GM12878 (cell line): ENCODE measurements around the gene POLA1. TPM values are rescaled to one million over a fixed set of nuclear protein-coding genes. Genes with fewer than 3 reads are reported as not detected.

Experiments
- ATAC-seq: fragments of 200-7000 bp; cut with Tn5 transposase; 3 replicates; pipeline ENCODE4 v1.9.1; 2020; ENCODE audit warnings: mild to moderate bottlenecking, moderate library complexity
- BruUV-seq: library from RNA; stranded (reverse); fragments of 400-500 nt; replicated peaks from 2 replicates; lab custom pipeline; 2021; lab: Mats Ljungman, UMichigan
- CTCF ChIA-PET: fragments of 300-600 bp; sonication (Branson Sonifier 250); formaldehyde crosslinking; extraction: SDS; loops from one replicate; lab custom pipeline; 2021; ENCODE audit warnings: inconsistent platforms; lab: Yijun Ruan, JAX
- POLR2A ChIA-PET: fragments of 350-600 bp; formaldehyde crosslinking; extraction: SDS; loops from one replicate; lab custom pipeline; 2021; ENCODE audit warnings: inconsistent platforms; lab: Charles Lee
- RAD21 ChIA-PET: fragments of 300-600 bp; sonication (Branson Sonifier 250); formaldehyde crosslinking; loops from one replicate; lab custom pipeline; 2023; ENCODE audit warnings: antibody characterized with exemption; ENCODE audit not compliant: unreplicated experiment; lab: Charles Lee
- SMC1A ChIA-PET: fragments of 300-600 bp; sonication (Branson Sonifier 250); formaldehyde crosslinking; loops from one replicate; lab custom pipeline; 2023; ENCODE audit not compliant: unreplicated experiment, uncharacterized antibody; lab: Charles Lee
- DNase-seq: peaks from one replicate; pipeline ENCODE4 v3.0.0-alpha.2; 2011; ENCODE audit warnings: low read depth, low spot score
- FAIRE-seq: peaks from 3 replicates; lab custom pipeline; 2011; peaks lifted over from hg19 to GRCh38; lab: Jason Lieb, UNC
- H2AFZ ChIP-seq: 2 replicates; pipeline ENCODE4 v1.6.0; 2011; ENCODE audit warnings: low read depth, low read length, control low read depth; ENCODE audit not compliant: control insufficient read depth
- H3K27ac ChIP-seq: 2 replicates; pipeline ENCODE4 v1.5.1; 2011; ENCODE audit warnings: control low read depth; ENCODE audit not compliant: control insufficient read depth, insufficient read depth
- H3K27me3 ChIP-seq, 2 experiments: replicated peaks in 1 of 2; 2 replicates each; pipeline versions ENCODE4 v1.6.0 to v1.6.1; 2011; ENCODE audit warnings: low read length in 1 of 2; ENCODE audit not compliant: control insufficient read depth in 2 of 2, insufficient read depth in 2 of 2
- H3K36me3 ChIP-seq, 2 experiments: 2 replicates each; pipeline ENCODE4 v1.5.1; 2011; ENCODE audit warnings: low read length in 1 of 2; ENCODE audit not compliant: control insufficient read depth in 2 of 2, insufficient read depth in 2 of 2
- H3K4me1 ChIP-seq: 2 replicates; pipeline ENCODE4 v1.6.1; 2011; ENCODE audit warnings: mild to moderate bottlenecking, low read length, moderate library complexity, mixed read lengths; ENCODE audit not compliant: control insufficient read depth, insufficient read depth
- H3K4me2 ChIP-seq: 2 replicates; pipeline ENCODE4 v1.6.0; 2011; ENCODE audit warnings: control low read depth; ENCODE audit not compliant: control insufficient read depth, insufficient read depth
- H3K4me3 ChIP-seq: fragments of 200-600 bp; sonication (generic); 2 replicates; pipeline ENCODE4 v1.5.1; 2016
- H3K79me2 ChIP-seq: 2 replicates; pipeline ENCODE4 v1.6.0; 2011; ENCODE audit warnings: low read length; ENCODE audit not compliant: control insufficient read depth, insufficient read depth
- H3K9ac ChIP-seq: 2 replicates; pipeline ENCODE4 v1.8.0; 2011; ENCODE audit warnings: low read length, control low read depth, mixed read lengths; ENCODE audit not compliant: control insufficient read depth, insufficient read depth
- H3K9me3 ChIP-seq: replicated peaks from 3 replicates; pipeline ENCODE4 v1.5.1; 2011; ENCODE audit warnings: mild to moderate bottlenecking, low read length; ENCODE audit not compliant: control insufficient read depth, insufficient read depth
- H4K20me1 ChIP-seq: 2 replicates; pipeline ENCODE4 v1.6.0; 2011; ENCODE audit not compliant: control insufficient read depth, insufficient read depth
- BRCA1 ChIP-seq: IDR thresholded peaks from 2 replicates; pipeline ENCODE4 v1.6.1; 2011; ENCODE audit warnings: low read depth, low read length, improper control_type of control experiment
- CEBPZ ChIP-seq: fragments of 150-350 bp; IDR thresholded peaks from 2 replicates; pipeline ENCODE4 v1.6.1; 2016; ENCODE audit warnings: low read depth, low read length
- EP300 ChIP-seq, 2 experiments: fragments of 150-350 bp in 1 of 2; IDR thresholded peaks; 2 replicates each; pipeline ENCODE4 v1.6.1; 2011 to 2012; ENCODE audit warnings: low read depth in 2 of 2, low read length in 2 of 2, borderline replicate concordance in 1 of 2, improper control_type of control experiment in 1 of 2, inconsistent platforms in 1 of 2; ENCODE audit not compliant: control insufficient read depth in 1 of 2
- GATAD2B ChIP-seq: fragments of 450-650 bp; conservative IDR thresholded peaks from 2 replicates; pipeline ENCODE4 v1.6.1; 2017; ENCODE audit warnings: low read depth, mild to moderate bottlenecking, moderate library complexity
- HDAC6 ChIP-seq: fragments of 200-600 bp; sonication (generic); IDR thresholded peaks from one replicate; pipeline ENCODE4 v1.8.0; 2017; ENCODE audit warnings: antibody characterized with exemption; ENCODE audit not compliant: unreplicated experiment
- NFYA ChIP-seq: IDR thresholded peaks from 2 replicates; pipeline ENCODE4 v1.6.1; 2011; ENCODE audit warnings: low read depth, mild to moderate bottlenecking, low read length, improper control_type of control experiment, borderline replicate concordance
- PBX3 ChIP-seq: IDR thresholded peaks from 2 replicates; pipeline ENCODE4 v1.6.1; 2011; ENCODE audit warnings: mild to moderate bottlenecking, low read depth, low read length, moderate library complexity; ENCODE audit not compliant: insufficient replicate concordance
- RBBP5 ChIP-seq: fragments of 200-600 bp; sonication (generic); conservative IDR thresholded peaks from 2 replicates; pipeline ENCODE4 v1.6.1; 2016
- RELA ChIP-seq: fragments of 450-650 bp; IDR thresholded peaks from 2 replicates; pipeline ENCODE4 v1.8.0; 2014; ENCODE audit warnings: borderline replicate concordance; ENCODE audit not compliant: partially characterized antibody
- RFX5 ChIP-seq: IDR thresholded peaks from 2 replicates; pipeline ENCODE4 v1.6.1; 2011; ENCODE audit warnings: low read depth, low read length, improper control_type of control experiment
- SMAD5 ChIP-seq: IDR thresholded peaks from 2 replicates; pipeline ENCODE4 v1.6.1; 2016; ENCODE audit warnings: antibody characterized with exemption, low read depth
- WGBS: methylation state at CpG from one replicate; pipeline ENCODE4 v1.1.6; 2016; ENCODE audit warnings: low lambda C conversion rate; ENCODE audit not compliant: insufficient replicate concordance, insufficient coverage; ENCODE audit errors: missing lambda C conversion rate; 5-methylcytosine and 5-hydroxymethylcytosine counted together
- in situ Hi-C: fragments of 300-500 bp; cut with MboI; formaldehyde crosslinking; loops from 9 replicates; pipeline ENCODE4 v1.14.3; 2018; ENCODE audit warnings: mixed read lengths
- intact Hi-C: fragments of 100-400 bp; cut with micrococcal nuclease; formaldehyde crosslinking; loops from one replicate; pipeline ENCODE4 v1.14.2; 2022; ENCODE audit not compliant: unreplicated experiment
- polyA plus RNA-seq, 11 experiments: library from polyadenylated mRNA; depleted of rRNA in 4 of 11; unstranded in 6 of 11; stranded (reverse) in 5 of 11; fragments of >200 nt; fragmentation: Nextera tagmentation in 4 of 11; fragmentation: Illumina TruSeq in 1 of 11; extraction: Ambion mirVana in 4 of 11; extraction: Trizol in 1 of 11; gene quantifications; 1 replicate in 1 of 11; 2 replicates in 10 of 11; pipeline versions ENCODE4 v1.2.1 to v1.2.3, GENCODE V29; 2011 to 2016; ENCODE audit warnings: inconsistent platforms in 2 of 11, missing spikeins in 2 of 11, low read depth in 1 of 11
- total RNA-seq, 4 experiments: library from RNA; depleted of rRNA in 3 of 4; stranded (reverse); fragments of >200 nt in 3 of 4; fragmentation: Illumina TruSeq in 1 of 4; extraction: Trizol in 1 of 4; gene quantifications; 2 replicates each; pipeline versions ENCODE4 v1.2.1 to v1.2.3, GENCODE V29; 2013 to 2021

POLA1 gene
- total and polyA plus RNA-seq, 10 of the 15 experiments (the other 5 are each of a cell fraction or from before 2014, with no cell fraction given), result 6.5 to 34.7 (median 24.8) TPM

GRCh38 chrX:24828147-24828546, 134.4 kb downstream of the POLA1 start:
- no peak overlapping the region for H2AFZ ChIP-seq
- no peak for TF ChIP-seq HDAC6
- TF ChIP-seq RBBP5, result no peak
- no peak for TF ChIP-seq SMAD5
- TF ChIP-seq RELA, result no peak
- no peak for TF ChIP-seq BRCA1
- TF ChIP-seq CEBPZ, result no peak
- TF ChIP-seq NFYA, result no peak
- TF ChIP-seq EP300 (IDR thresholded peaks at IDR 0.05; ENCODE audit: borderline replicate concordance in 1 of 2, control insufficient read depth in 1 of 2, low read depth in 2 of 2, low read length in 2 of 2), result no peak
- TF ChIP-seq PBX3, result no peak
- no peak for TF ChIP-seq GATAD2B
- no peak for TF ChIP-seq RFX5
- TF ChIP-seq, all 136 proteins: peak for 0
- RAD21 ChIA-PET, result no interaction called here
- POLR2A ChIA-PET, result no interaction called here
- H4K20me1 ChIP-seq, result no peaks in the 10 kb centered on the region
- FAIRE-seq, result no peak
- H3K9me3 ChIP-seq, result no peaks in the 10 kb centered on the region
- H3K27me3 ChIP-seq, result no peaks in the 10 kb centered on the region
- 78% methylated on average over 2 of the region's 2 CpGs for WGBS
- no peak overlapping the region for H3K4me2 ChIP-seq
- CTCF ChIA-PET, result interaction anchor here (1.3 to 2.7 kb wide), 2 partner anchors 11 to 12 kb away, joined by 3 to 12 read pairs; no protein-coding TSS in a partner anchor
- no peaks in the 10 kb centered on the region for H3K79me2 ChIP-seq
- SMC1A ChIA-PET, result interaction anchor here (0.7 to 1.7 kb wide), 3 partner anchors 11 to 58 kb away, joined by 3 to 4 read pairs (median 4); no protein-coding TSS in a partner anchor
- no peaks in the 10 kb centered on the region for H3K4me1 ChIP-seq
- in situ Hi-C loops (no loop called here), intact Hi-C loops (no loop called here)
- peaks cover 0 to 3% of the 10 kb centered on the region in 2 experiments for H3K36me3 ChIP-seq
- H3K9ac ChIP-seq, result no peak overlapping the region
- ATAC-seq, result no peak
- H3K27ac ChIP-seq, result no peak overlapping the region
- no TSS peak for BruUV-seq
- no peak for DNase-seq
- H3K4me3 ChIP-seq, result no peak overlapping the region
